HT-29 (cell line): ENCODE data around the gene GRP. TPM values are rescaled to one million over a fixed set of nuclear protein-coding genes. Genes with fewer than 3 reads are reported as not detected.
"Not testable (repeated sequence)": the region's sequence is repeated elsewhere in the genome, so short reads cannot be mapped to it uniquely, and the experiment has no call there.

Experiments
- DNase-seq: peaks from one replicate; pipeline ENCODE4 v3.0.0-alpha.2; 2015; ENCODE audit warnings: low spot score
- total RNA-seq: library from RNA; depleted of rRNA; stranded (reverse); fragments of >200 nt; shearing (Covaris generic); gene quantifications from 2 replicates; pipeline ENCODE4 v1.2.3, GENCODE V29; 2014

Gene GRP
- total RNA-seq, 1 experiment from 2014 or later = not detected

DNA sequence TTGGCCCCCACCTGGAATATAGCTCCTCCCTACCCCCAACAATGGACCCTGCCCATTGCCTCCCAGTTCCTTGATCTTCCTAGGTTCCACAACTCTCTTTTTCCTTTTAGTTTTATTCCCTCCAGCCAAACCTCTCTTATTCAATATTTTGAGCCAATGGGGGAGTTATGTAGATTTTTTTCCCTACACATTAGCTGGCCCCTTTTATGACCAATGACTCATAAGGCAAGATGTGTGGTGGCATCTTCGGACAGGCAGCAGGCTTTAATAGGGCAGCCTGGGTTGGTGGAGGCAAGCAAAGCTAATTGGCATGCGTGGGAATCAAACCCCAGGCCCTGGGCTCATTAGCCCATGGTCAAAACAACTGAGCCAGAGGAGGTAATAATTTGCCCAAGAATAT is 9.2 kb downstream of the GRP start:
- DNase-seq = no peak

DNA sequence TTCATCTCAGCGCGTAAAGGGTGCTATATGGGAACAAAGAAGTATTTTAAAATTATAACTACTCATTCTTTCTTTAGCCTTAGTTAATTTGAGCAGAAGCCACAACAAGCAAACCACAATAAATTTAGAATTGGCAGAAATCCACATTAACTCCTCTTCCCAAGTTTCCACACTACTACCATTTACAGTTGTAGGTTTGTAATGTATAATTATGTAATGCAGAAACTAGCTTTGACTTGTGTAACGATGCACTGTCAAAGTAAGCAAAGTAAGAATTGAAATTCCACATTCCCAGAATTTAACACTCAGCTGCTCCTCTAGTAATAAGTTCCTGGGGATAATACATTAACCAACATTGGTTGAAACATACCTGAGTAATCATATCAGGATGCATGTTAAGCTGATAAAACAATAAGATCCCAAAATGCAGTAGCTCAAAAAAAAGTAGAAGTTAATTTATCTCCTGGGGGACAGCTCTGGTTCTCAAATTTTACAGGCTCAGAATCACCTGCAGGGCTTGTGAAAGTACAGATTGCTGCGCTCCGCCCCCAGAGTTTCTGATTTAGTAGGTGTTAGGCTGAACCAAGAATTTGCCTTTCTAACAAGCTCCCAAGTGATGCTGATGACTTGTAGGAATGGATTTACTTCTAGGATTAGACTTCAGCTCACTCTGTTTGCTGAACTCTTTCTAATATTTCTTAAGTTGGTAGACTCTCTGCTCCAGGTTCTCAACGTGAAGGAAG is 9.9 kb downstream of the GRP start:
- no peak for DNase-seq

GRCh38 chr18:59231114-59231513 is 11.2 kb downstream of the GRP start:
- no peak for DNase-seq

GRCh38 chr18:59231877-59232276 is 11.9 kb downstream of the GRP start:
- no peak for DNase-seq

DNA sequence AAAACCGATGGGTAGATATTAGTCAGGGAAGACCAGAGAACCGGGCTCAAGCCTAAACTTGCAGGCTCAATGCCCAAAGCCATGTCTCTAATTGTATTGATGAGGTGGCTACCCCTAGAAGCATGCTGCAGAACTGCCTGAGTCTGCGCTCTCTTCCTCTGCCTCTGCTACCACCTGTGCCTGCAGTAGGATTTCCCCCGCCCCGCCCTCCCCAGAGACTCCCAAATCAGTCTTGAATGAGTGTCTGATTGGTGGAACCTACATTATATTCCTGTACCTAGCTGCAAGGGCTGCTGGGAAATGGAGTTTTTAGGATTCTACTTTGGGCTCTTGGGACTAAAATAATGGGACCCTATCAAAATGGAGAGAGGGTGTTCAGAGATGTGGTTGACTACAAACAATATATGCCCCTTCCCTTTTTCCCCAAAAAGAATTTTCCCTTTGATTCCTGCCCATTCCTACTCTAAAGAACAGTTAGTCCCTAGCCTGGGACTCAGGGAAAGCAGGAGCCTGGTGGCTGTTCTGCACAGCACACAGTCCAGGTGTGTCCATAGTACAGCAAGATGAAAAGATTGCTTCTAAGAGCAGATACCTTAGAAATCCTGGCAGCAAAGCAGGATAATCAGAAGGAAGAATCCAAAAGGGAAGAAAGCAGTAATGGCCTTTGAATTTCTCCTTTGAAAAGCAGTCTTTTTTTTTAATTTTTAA is 12.5 kb downstream of the GRP start:
- DNase-seq = no peak

DNA sequence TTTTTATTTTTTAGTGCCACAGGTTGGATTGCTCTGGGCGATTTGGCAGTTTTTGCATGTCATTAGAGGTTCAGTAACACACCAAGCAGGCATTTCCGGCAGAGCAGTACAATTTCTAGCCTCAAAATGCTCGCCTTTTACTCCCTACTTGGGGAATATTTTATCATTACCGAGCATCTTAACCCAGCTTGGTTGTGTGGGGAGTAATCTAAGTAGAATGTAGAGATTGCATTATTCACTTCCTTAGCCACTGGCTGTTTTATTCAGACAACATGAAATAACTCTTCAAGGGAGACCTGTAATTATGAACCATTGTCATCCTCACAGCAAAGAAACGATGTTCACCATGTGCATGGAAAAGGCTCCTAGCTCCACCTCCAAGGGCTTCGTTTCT is 13.1 kb downstream of the GRP start:
- no peak for DNase-seq

GRCh38 chr18:59238385-59238784 is 18.4 kb downstream of the GRP start:
- no peak for DNase-seq

DNA sequence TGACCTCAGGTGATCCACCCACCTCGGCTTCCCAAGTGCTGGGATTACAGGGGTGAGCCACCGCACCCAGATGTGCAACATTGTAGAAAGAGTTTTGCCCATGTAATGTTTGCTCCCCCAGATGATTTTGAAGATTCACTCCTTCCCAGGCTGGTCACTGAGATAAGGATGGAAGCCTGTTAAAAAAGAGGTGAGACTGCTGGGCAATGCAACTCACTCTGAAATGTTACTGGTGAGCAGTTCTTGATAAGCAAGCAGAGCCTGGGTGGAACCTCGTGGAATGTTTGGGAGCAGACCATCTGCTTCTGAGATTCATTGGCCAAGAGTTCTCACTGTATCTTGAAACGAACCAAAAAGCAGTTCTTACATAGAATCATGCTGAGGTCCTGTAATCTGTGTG is 19.7 kb downstream of the GRP start:
- no peak for DNase-seq

DNA sequence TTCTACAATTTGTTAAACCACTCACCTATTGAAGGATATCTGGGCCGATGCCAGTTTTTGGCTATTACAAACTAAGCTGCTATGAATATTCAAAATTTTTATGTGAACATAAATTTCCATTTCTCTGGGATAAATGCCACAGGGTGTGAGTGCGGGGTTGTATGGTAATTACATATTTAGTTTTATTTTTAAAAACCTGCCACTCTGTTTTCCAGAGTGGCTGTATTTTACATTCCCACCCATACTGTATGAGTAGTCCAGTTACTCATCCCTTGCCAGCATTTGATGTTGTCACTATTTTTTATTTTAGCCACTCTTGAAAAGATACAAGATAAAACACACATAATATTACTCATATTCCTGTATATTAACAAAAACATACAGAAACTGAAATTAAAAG is 22.9 kb downstream of the GRP start:
- DNase-seq = no peak

DNA sequence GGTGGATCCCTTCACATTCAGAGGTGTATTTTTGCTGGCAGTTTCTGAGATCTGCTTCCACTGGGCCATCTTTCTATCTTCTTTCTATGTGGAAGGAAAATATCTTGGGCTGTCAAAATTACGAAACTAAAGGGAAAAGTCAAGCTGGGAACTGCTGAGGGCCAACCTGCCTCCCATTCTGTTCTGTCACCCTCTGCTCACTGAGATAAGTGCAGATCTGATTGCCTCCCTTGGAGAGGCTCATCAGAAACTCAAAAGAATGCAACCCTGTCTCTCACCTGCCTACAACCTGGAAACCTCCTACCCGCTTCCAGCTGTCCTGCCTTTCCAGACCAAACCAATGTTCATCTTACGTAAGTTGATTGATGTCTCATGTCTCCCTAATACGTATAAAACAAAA is 26.8 kb downstream of the GRP start:
- no peak for DNase-seq

DNA sequence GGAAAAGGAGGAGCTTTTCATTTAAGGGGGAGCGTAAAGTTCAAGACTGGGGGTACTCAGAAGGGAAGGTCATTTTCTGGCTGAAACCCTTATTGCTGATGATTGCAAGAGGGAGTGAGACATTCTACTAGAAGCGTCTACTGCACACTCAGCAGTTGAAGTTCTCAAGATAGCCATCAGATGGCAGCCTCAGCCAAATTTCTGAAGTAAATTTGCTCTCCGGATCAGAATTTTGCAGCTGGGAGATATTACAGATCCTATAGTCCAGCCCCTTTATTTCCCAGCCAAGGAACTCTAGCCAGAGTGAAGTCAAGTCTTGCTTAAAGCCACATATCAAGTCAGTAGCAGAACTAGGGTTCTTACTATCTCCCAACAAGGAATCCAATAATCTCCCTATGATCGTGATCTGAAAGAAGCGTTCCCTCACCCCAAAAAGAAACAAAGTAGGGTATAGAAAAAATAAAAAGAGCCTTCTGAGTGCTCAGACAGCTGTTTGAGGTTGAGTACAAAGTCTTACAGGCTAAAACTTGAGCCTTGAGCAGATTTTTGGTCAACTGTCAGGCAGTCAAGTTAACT is 29.3 kb downstream of the GRP start:
- DNase-seq = peak; percentile 78

DNA sequence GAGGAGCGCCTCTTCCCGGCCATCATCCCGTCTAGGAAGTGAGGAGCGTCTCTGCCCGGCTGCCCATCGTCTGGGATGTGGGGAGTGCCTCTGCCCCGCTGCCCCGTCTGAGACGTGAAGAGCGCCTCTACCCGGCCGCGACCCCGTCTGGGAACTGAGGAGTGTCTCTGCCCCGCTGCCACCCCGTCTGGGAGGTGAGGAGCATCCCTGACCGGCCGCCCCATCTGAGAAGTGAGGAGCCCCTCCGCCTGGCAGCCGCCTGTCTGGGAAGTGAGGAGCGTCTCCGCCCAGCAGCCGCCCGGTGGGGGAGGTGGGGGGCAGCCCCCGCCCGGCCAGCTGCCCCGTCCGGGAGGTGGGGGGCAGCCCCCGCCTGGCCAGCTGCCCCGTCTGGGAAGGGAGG is 35.5 kb downstream of the GRP start:
- DNase-seq = not testable (repeated sequence)

GRCh38 chr18:59261842-59262241 is 41.9 kb downstream of the GRP start:
- not testable (repeated sequence) for DNase-seq

- not testable (repeated sequence) for DNase-seq
Measured at GRCh38 chr18:59262243-59262642, 42.3 kb downstream of the GRP start.

DNA sequence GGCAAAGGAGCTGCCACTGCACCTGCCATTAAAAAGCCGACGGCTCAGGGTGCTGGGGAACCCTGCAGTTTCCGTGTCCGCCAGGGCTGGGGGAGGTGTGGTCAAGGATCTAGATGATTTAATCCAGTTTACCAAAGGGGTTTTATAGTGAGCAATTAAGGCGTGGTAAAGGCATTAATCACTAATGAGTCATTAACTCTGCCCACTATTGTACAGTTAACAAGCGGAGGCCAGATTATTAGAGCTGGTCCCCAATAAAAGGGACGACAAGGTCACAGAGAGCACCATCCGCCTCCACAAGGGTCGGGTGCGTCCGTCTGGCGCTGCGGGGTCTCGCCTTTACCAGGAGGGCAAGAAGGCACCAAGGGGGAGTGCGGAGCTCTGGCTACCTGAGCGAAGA is 43.7 kb downstream of the GRP start:
- DNase-seq = peak; percentile 47

GRCh38 chr18:59264121-59264571 is 44.2 kb downstream of the GRP start:
- peak; percentile 24 for DNase-seq

DNA sequence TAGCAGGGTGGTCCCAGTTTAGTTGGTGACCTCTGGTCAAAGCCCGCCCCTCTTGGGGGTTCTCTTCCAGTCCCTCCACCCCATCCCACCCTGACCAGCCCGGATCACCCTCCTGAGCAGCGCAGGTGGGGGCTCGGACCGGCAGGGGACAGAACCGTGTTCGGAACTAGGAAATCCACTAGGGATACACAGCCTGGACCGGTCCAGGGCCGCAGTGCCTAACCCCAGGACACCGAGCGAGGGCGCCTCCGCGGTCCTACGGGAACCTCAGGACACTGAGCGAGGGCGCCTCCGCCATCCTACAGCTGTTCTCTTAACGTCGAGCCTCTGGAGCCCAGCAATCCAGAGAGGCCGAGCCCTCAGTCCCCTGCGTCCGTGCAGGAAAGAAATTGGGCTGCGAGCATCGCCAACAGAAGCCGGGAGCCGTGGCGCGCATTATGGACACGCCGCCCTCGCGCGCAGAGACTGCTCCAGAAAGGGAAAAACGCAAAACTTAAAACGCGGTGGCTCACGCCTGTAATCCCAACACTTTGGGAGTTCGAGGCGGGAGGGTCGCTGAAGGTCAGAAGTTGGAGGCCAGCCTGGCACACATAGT is 44.8 kb downstream of the GRP start:
- DNase-seq = no peak

DNA sequence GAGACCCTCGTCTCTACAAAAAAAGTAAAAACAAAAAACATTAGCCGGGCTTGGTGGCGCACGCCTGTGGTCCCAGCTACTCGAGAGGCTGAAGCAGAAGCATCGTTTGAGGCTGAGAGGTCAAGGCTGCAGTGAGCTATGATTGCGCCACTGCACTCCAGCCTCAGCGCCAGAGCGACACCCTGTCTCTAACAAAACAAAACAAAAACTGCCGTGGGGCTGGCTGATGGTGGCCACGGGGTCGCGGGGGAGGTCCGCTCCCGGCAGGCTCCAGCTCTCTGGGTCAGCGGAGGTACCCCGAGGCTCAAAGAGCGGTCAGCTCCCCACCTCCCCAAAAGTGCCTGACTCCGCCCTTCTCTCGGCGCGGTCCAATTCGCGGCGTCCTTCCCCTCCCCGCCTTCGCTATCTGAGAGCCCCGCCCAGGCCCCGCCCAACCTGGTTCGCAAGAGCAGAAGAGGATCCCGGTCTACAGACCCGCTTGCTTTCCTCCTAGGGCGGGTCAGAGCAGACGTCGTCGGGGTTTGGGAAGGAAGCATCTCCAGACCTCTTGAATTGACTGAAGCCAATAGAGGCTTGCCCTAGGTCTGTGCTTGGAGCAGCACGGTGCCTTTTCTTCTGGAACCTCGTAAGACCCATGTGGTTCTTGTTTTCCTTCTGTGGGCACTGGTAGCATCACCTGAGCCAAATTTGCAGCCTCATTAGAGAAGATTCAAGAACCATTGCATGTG is 45.5 kb downstream of the GRP start:
- DNase-seq = no peak

- DNase-seq = no peak
Measured at GRCh38 chr18:59265974-59266369, 46.0 kb downstream of the GRP start.

GRCh38 chr18:59266459-59266858 is 46.5 kb downstream of the GRP start:
- no peak for DNase-seq

DNA sequence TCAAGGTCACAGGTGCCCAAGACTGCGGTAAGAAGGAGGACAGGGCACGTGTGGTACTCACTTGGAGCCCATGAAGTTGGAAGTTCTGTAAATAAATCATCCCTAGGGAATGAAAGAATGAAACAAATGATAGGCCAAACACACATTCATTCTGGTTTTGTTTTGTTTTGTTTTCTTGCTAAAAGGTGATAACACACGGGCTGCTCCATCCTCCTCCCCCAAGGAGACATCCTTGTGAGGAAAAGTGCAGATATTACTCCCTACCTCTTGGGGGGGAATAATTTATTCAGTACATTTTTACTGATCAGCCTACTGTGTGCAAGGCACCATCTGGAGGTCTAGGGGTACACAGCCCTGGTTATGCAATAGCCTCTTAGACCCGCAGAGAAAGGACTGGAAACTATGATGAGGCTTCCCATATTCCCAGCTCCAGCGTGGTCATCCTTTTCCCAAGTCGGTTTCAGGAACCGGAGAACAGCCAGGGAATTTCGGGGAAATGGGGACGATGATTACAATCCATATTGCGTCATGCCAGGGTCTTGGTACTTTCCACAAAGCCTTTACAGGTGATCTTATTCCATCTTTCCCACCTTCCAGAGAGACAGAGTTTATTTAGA is 47.0 kb downstream of the GRP start:
- DNase-seq = no peak
